Measurements from ENCODE around the gene CERS2. TPM values are rescaled to one million over a fixed set of nuclear protein-coding genes. Genes with fewer than 3 reads are reported as not detected.

CERS2 gene
- total RNA-seq, 1 donor from 2014 or later: 223 TPM

DNA sequence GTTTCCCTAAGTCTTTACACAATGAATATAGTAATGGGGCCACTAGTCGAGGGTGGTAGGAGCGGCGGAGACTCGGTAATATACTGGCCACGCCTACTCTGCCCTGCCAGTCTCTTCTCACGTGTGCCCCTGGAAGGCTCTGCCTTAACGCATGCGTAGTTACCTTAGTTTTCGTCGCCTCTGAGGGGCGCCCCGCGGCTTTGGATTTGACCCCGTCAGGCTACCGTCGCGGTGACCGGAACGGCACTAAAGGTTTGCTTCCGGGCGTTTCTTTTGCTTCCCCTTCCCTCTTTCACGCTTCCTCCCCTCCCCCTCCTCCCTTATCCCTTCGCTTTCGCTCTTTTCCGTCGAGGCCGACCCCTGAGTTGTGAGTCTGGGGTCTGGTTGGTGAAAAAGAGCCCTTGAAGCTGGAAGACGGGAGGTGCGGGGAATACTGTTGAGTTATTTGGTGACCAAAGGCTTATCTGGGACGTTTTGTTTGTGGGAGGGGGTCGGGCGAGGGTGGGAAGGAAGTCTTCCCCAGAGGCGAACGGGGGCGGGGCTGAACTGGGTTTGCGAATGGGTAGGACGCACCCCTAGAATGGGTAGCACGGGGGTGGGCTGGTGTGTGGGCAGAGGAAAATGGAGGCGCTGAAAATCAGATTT, 48.4 kb downstream of the CERS2 start, which contains the start of gene SETDB1:
Gene SETDB1 (plus strand): TSS at position 267 of the 645 bp plus-strand sequence. CDS start 1,352 bp downstream, outside the sequence.
- Mint-ChIP-seq H3K27ac (ENCODE audit: unreplicated experiment) (peak within 1 kb of the TSS; percentile 94), H3K9me3 (ENCODE audit: low read depth) (no peaks in the 10 kb centered on the region), H3K27me3 (ENCODE audit: low read depth) (no peaks in the 10 kb centered on the region), H3K4me1 (ENCODE audit: low read depth) (peaks cover 20% of the 10 kb centered on the region), H3K36me3 (ENCODE audit: low read depth) (peaks cover 22% of the 10 kb centered on the region), H3K4me3 (ENCODE audit: unreplicated experiment) (peak within 1 kb of the TSS; percentile 95)
- peak; percentile 97 for DNase-seq (ENCODE audit: low spot score)
- TF ChIP-seq, protein P1, sequence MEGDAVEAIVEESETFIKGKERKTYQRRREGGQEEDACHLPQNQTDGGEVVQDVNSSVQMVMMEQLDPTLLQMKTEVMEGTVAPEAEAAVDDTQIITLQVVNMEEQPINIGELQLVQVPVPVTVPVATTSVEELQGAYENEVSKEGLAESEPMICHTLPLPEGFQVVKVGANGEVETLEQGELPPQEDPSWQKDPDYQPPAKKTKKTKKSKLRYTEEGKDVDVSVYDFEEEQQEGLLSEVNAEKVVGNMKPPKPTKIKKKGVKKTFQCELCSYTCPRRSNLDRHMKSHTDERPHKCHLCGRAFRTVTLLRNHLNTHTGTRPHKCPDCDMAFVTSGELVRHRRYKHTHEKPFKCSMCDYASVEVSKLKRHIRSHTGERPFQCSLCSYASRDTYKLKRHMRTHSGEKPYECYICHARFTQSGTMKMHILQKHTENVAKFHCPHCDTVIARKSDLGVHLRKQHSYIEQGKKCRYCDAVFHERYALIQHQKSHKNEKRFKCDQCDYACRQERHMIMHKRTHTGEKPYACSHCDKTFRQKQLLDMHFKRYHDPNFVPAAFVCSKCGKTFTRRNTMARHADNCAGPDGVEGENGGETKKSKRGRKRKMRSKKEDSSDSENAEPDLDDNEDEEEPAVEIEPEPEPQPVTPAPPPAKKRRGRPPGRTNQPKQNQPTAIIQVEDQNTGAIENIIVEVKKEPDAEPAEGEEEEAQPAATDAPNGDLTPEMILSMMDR (IDR thresholded peaks at IDR 0.05): peak; percentile 42

DNA sequence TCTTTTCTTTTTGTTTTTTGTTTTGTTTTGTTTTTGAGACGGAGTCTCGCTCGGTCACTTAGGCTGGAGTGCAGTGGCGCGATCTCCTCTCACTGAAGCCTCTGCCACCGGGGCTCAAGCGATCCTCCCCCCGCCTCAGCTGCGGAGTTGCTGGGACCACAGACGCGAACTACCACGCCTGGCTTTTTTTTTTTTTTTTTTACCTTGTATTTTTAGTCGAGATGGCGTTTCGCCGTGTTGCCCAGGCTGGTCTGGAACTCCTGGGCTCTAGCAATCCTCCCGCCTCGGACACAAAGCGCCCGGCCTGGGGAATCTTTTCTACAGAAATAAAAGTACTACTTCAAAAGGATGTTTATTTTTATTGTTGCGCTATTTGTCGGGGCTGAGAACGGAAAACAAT, 49.6 kb downstream of the CERS2 start:
- no peak for DNase-seq (ENCODE audit: low spot score)
- H3K9me3 Mint-ChIP-seq (ENCODE audit: low read depth): no peaks in the 10 kb centered on the region
- peaks cover 20% of the 10 kb centered on the region for H3K4me1 Mint-ChIP-seq (ENCODE audit: low read depth)
- peak overlapping the region; percentile 95 for H3K4me3 Mint-ChIP-seq (ENCODE audit: unreplicated experiment)
- no peak overlapping the region for H3K27ac Mint-ChIP-seq (ENCODE audit: unreplicated experiment)
- H3K36me3 Mint-ChIP-seq (ENCODE audit: low read depth): peaks cover 14% of the 10 kb centered on the region
- H3K27me3 Mint-ChIP-seq (ENCODE audit: low read depth): no peaks in the 10 kb centered on the region
- TF ChIP-seq, protein P1 (IDR thresholded peaks at IDR 0.05): no peak

DNA sequence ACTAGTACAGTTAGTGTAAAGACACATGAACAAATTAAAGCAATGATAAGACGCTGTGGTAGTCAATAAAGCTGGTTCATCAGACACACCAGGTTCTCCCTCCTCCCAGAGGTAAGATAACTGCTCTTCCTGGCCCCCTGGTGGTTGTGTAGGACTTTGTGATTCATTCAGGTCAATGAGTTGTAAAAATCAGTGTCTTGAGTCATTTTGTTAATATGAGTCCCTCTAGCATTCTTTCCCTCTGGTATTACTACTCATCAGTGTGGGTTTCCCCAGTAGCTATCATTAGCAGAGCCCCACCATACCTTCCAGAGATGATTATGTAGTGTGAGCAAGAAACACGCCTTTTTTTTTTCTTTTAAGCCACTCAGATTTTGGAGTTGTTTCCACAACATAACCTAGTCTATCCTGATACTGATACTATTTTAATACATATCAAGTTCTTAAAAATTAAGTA, 52.1 kb downstream of the CERS2 start:
- Mint-ChIP-seq H3K4me1 (ENCODE audit: low read depth) (peaks cover 17% of the 10 kb centered on the region), H3K27me3 (ENCODE audit: low read depth) (no peaks in the 10 kb centered on the region), H3K27ac (ENCODE audit: unreplicated experiment) (peak overlapping the region; percentile 52), H3K9me3 (ENCODE audit: low read depth) (no peaks in the 10 kb centered on the region), H3K4me3 (ENCODE audit: unreplicated experiment) (no peak overlapping the region), H3K36me3 (ENCODE audit: low read depth) (peaks cover under 1% of the 10 kb centered on the region)
- TF ChIP-seq, protein P1 (IDR thresholded peaks at IDR 0.05): peak; percentile 86
- no peak for DNase-seq (ENCODE audit: low spot score)

DNA sequence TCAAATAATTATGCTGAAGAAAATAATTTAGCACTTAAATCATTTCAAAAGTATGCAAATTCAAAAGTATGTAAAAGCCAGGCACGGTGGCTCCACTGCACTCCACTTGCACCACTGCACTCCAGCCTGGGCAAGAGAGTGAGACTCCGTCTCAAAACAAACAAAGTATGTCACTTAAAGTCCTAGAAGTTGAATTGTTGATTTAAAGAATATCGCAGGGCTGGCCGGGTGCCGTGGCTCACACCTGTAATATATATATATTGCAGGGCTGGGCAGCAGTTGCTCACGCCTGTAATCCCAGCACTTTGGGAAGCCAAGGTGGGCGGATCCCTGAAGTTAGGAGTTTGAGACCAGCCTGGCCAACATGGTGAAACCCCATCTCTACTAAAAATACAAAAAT, 57.2 kb downstream of the CERS2 start:
- Mint-ChIP-seq H3K4me3 (ENCODE audit: unreplicated experiment) (no peak overlapping the region), H3K36me3 (ENCODE audit: low read depth) (no peaks in the 10 kb centered on the region), H3K9me3 (ENCODE audit: low read depth) (no peaks in the 10 kb centered on the region), H3K27ac (ENCODE audit: unreplicated experiment) (no peak overlapping the region), H3K4me1 (ENCODE audit: low read depth) (peaks cover 3% of the 10 kb centered on the region), H3K27me3 (ENCODE audit: low read depth) (no peaks in the 10 kb centered on the region)
- no peak for DNase-seq (ENCODE audit: low spot score)
- TF ChIP-seq, protein P1 (IDR thresholded peaks at IDR 0.05): no peak

Other genes starting within 250 kb of the CERS2 start
- 0.79 to 1.5 TPM (median 1.4 TPM) in 3 replicates for gene CTSS, start 209.1 kb downstream of the CERS2 start, total RNA-seq
- 4.9 to 12.4 TPM (median 4.9 TPM) in 3 replicates for gene CTSK, start 166.6 kb downstream of the CERS2 start, total RNA-seq
- gene ARNT, start 98.2 kb downstream of the CERS2 start, total RNA-seq: 32.6 to 33.3 TPM (median 32.9 TPM) in 3 replicates
- gene CTXND2, start 87.7 kb downstream of the CERS2 start, total RNA-seq: not detected in 3 replicates
- 35.0 to 44.1 TPM (median 35.9 TPM) in 3 replicates for gene SETDB1, start 48.5 kb downstream of the CERS2 start, total RNA-seq
- gene ANXA9, start 7.5 kb upstream of the CERS2 start, total RNA-seq: 0.54 TPM in 1 of 3 replicates, not detected in the others
- 12.5 to 18.2 TPM (median 14.8 TPM) in 3 replicates for gene MINDY1, start 32.1 kb upstream of the CERS2 start, total RNA-seq
- gene PRUNE1, start 33.6 kb upstream of the CERS2 start, total RNA-seq: 14.1 to 15.4 TPM (median 15.3 TPM) in 3 replicates
- 0.36 to 0.63 TPM (median 0.62 TPM) in 3 replicates for gene BNIPL, start 61.8 kb upstream of the CERS2 start, total RNA-seq
- gene C1orf56, start 72.9 kb upstream of the CERS2 start, total RNA-seq: 2.8 to 5.9 TPM (median 3.1 TPM) in 3 replicates
- 60.1 to 76.7 TPM (median 76.6 TPM) in 3 replicates for gene CDC42SE1, start 84.8 kb upstream of the CERS2 start, total RNA-seq
- 42.8 to 49.9 TPM (median 42.8 TPM) in 3 replicates for gene MLLT11, start 85.6 kb upstream of the CERS2 start, total RNA-seq
- gene GABPB2, start 95.9 kb upstream of the CERS2 start, total RNA-seq: 7.8 to 11.7 TPM (median 8.2 TPM) in 3 replicates
- gene SEMA6C, start 171.8 kb upstream of the CERS2 start, total RNA-seq: 7.0 to 9.2 TPM (median 8.9 TPM) in 3 replicates
- gene TNFAIP8L2, start 181.8 kb upstream of the CERS2 start, total RNA-seq: not detected in 3 replicates
- 9.3 to 10.0 TPM (median 9.9 TPM) in 3 replicates for gene LYSMD1, start 191.1 kb upstream of the CERS2 start, total RNA-seq
- gene SCNM1, start 191.3 kb upstream of the CERS2 start, total RNA-seq: 39.6 to 44.3 TPM (median 40.7 TPM) in 3 replicates
- gene TMOD4, start 201.1 kb upstream of the CERS2 start, total RNA-seq: 0.60 to 1.9 TPM in 2 of 3 replicates, not detected in the other
- gene VPS72, start 215.4 kb upstream of the CERS2 start, total RNA-seq: 40.4 to 70.5 TPM (median 64.0 TPM) in 3 replicates
- gene PIP5K1A, start 223.7 kb upstream of the CERS2 start, total RNA-seq: 72.8 to 89.9 TPM (median 80.0 TPM) in 3 replicates